CD1c-positive myeloid dendritic cell (primary cell): Measurements from ENCODE around the gene LRRC4C.
"Not testable (repeated sequence)": the region's sequence is repeated elsewhere in the genome, so short reads cannot be mapped to it uniquely, and the experiment has no call there.

Experiments
- DNase-seq: peaks from one replicate; pipeline ENCODE4 v3.0.0-alpha.2; 2016; ENCODE audit errors: extremely low spot score

Gene LRRC4C

DNA sequence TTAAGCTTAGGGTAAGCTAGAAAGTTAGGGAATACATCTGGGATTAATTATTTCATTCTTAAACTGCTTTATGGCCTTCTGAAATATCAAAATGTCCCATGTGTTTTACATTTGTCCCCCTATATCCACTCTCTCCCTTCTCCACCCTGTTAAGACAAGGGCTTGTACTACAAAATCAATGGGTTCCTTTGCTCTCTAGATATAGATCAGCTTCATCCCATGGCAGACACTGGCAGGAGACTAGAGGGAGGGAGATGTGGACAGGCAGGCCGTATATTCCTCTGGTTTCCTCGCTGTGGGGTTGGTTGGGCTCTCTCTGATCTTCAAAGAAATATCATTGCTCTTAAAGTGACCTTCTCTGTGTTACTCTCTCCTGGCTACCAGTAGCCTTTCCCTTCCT lies 1281.0 kb downstream of the LRRC4C start:
- DNase-seq: no peak

DNA sequence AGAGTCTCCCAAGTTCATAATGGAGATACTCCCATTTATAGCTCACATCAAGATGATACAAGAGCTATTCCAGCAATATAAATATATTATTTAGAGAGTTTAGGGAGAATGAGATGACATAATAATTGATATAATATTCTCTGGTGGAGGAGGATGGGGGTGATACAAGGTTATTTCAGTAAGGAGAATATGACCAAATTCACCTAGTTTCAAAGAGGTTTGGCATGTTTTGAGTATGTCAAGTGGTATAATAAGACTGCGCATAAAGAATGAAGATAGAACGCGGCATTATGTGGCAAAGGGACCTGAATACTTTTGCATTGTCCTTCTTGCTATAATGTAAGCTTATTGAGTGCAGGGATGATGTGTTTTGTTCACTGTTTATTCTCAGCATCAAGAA lies 1283.5 kb downstream of the LRRC4C start:
- DNase-seq: no peak

DNA sequence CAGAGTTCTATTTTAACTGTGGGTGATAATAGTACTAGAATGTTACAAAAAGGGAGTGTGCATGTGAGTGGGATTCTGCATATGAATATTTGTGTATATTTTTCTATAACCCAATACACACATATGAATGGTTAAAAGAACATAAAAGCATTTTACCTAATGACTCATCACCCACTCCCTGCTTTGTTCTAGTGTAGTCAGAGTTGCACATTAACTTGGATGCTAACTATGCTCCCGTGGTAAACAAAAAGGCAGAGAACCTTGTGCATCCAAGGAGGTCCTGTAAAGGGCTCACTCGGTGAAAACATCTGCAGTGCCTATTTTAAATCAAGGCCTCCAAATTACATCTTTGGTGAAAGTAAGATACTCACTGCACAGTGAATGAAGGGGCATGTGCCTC lies 1289.4 kb downstream of the LRRC4C start:
- DNase-seq: no peak

DNA sequence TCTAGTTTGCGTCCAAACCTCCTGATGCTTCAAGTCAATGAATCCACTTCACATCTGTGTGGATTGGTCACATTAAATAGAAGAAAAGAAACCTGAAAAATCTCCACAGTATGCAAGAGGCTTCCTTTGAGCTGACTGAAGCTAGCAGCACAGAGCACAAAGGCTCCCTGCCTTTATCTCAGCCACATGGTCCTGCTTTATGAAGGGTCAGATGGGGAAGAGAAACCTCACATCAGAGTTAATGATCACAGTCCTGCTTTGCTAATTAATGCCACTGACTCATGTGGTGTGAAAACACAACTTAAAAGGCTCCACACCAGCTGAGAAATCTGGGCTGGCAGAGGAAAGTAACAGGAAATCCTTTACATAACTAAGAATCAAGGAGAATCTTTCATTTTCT lies 1291.0 kb downstream of the LRRC4C start:
- no peak for DNase-seq

DNA sequence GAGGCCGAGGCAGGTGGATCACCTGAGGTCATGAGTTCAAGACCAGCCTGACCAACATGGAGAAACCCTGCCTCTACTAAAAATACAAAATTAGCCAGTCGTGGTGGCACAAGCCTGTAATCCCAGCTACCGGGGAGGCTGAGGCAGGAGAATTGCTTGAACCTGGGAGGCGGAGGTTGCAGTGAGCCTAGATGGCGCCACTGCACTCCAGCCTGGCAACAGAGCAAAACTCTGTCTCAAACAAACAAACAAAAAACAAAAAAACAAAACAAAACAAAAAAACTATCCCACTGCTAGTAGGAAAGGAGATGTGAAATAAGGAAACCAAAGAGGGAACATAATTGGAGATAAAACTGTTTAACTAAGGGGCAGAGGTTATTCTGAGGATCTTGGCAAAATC lies 1291.6 kb downstream of the LRRC4C start:
- not testable (repeated sequence) for DNase-seq

DNA sequence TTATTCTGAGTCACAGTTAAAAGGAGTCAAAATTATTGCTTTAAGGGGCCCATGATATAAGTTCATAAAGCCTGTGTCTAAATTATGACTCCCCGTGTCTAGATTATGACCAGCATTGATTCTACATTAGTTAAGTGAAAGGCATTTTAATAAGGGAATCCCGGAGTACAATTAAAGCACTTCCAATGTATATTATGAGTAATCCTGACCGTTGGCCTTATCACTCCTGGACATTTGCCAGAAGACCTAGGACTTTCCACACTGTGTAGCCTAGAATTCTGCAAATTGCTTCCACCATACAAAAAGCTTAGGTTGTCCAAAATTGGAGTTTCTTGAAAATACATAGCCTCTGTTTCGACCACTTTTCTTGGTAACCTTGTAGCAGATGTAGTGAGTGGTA lies 1292.6 kb downstream of the LRRC4C start:
- DNase-seq: no peak

DNA sequence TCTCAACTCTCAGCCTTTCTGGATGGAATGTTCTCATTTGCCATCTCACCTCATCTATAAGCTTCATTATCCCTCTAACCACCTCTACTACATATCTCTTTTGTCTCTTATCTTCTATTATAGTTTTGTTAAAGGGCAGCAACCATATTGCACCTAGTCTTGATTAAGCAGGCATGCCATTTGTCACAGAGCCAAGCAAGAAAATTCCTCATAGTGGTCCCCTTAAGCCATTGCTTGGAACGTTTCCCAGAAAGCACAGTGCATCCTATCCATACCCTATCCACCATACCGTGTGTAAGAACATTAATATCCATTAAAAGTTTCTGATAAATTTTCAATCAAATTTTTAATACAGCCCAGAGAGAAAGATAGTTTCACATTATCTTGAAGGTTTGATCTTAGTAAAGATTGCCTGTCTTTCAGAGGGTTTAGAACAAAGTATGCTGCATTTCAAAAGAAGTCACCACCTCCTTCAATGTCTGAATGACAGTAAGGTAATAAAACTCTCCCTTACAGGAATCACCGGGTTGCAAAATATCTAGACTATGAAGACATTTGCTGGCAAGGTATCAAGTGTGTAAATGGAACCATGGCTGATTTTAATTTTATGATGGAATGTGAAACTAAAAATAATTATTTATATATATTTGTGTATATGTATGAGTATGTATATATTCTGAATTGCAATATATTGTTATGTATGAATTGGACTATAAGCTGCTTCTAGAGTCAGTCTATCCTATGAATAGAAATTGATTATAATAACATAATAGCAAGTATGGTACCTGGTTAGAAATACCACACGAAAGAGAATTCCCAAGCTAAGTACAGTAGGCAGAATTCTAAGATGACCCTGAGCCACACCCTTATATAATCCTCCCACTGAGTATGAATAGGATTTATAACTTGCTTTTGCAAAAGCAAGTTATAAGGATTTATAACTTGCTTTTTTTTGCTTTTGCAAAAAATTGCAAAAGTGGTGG lies 1296.3 kb downstream of the LRRC4C start:
- no peak for DNase-seq

DNA sequence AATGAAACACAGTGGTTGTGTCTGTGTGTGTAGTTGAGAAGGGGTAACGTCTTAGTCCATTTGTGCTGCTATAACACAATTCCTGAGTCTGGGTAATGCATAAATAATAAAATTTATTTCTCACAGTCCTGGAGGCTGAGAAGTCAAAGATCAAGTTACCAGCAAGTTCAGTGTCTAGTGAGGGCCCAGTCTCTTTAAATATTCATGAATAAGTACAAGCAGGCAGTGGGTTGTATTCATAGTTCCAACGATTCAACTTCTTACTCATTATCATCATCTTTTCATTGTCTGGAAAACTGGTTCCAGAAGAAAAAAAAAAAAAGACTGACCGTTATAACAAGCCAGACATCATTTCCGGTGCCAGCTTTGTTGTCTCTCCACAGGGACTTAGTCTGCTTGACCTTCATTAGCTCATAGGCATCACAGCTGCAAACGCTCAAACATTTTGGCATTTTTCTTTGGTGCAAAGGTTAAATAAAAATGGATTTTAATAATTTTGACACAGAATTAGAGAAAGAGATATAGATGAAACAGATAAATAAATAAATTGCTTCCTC lies 1297.5 kb downstream of the LRRC4C start:
- no peak for DNase-seq

DNA sequence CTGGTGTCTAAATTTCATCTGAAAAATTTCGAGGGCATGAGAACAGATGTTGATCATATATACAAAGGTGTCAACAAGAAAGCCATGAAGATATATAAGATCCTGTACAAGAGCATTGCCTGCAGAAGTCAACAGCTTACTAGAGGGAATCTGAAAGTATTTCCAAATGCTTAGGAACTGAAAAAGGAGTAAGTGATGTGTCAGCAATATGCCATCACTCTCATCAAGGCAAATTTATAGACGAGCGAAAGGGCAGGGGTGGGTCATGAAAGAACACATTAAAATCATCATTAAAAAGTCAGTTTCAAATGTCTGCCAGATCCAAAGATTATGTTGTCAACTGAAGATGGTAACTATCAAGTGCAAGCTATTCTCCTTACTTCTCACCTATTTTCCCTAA lies 1299.0 kb downstream of the LRRC4C start:
- no peak for DNase-seq

DNA sequence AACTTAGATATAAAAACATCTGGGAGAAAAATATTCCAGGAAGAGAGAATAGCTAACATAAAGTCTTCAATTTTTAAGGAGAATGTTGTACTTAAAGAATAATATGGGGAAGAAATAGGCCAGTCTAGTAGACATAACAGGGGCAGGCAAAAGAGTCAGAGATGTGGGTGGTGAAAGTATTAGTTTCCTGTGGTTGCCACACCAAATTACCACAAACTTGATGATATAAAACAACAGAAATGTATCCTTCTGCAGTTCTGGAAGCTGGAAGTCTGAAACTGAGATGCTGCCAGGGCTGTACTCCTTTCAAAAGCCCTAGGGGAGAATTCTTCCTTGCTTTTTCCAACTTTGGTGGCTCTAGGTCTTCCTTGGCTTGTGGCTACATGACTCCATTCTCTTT lies 1309.7 kb downstream of the LRRC4C start:
- no peak for DNase-seq

DNA sequence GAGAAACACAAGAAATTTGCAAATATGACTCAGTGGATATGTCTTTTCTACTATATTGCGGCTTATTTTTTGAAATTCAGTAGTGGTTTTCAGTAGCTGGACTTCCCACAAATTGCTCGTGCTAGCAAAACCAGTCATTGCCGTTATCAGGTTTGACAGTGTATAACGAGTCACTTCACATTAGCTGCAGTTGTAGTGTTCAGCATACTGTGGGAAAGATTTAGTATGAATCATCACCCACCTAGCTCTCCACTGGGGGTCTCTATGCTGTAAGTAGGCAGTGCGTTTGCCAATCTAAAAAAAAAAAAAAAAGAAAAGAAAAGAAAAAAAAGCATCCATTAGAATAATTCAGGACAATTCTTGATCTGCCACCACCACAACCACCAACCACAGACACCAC lies 1318.9 kb downstream of the LRRC4C start:
- DNase-seq: no peak

DNA sequence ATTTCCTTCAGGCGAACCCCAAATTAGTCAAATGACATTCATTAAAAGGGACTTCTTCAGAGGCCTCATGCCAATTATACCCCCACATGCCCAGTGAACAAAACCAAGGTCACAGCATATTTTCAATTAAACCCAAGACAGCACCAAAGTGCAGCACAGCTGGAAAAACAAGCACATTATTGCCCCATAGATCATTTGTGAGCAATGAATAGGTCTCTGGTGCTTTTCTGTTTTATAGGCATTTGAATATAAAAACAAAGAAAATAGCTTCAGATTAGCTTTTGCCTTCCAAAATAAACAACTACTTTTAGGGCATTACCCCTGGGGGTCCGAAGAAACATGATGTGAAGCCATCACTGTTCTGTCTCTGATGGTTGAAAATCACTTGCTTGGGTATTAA lies 1319.9 kb downstream of the LRRC4C start:
- DNase-seq: no peak

DNA sequence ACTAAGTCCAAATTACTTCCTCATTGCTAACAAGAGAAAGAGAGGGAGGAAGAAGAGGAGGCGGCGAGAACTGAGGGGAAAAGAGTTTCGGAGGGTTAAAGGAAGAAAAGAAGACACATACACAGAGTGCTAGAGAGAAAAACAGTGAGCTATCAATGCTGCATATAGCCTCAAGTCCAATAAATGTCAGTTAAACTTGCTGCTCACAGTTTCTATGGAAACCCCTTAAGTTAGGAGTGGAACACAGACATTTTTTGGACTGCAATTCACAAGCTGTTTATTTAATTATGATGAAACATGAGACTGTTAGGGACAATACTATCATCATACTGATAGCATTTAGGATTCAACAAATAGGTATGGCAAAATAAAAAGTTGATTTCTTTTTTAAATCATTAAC lies 1320.4 kb downstream of the LRRC4C start:
- DNase-seq: no peak

DNA sequence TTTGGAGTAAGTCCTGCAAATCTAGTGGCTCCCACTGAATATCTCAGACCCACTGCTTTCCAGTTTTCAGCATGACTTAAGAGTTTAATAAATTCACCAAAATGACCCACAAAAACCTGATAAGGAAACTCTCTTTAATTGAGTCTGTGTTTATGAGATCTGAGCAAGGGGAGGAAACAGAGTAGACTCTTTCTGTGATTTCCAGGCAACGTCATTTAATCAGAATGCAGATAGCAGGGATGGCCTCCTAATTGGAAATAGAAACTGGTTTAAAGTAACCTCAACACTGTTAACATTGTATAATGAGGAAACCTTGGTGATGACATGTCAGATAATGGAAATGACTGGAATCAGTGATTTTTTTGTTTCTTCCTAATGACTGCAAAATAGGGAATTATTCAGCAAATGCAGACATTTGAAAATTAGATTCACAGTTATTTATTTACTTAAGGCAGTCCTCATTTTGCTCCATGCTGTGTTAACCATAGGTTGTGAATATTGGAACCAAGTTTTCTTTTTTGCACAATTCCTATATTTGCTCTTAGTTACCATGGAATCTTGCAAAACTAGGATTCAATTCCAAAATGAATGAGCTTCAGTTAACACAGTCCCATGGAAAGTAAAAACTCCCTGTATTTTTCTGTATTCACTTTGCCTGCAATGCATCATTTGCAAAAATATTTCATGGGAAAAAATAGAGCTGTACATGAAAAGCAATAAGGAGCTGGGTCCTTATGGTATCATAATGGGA lies 1324.5 kb downstream of the LRRC4C start:
- DNase-seq: no peak

DNA sequence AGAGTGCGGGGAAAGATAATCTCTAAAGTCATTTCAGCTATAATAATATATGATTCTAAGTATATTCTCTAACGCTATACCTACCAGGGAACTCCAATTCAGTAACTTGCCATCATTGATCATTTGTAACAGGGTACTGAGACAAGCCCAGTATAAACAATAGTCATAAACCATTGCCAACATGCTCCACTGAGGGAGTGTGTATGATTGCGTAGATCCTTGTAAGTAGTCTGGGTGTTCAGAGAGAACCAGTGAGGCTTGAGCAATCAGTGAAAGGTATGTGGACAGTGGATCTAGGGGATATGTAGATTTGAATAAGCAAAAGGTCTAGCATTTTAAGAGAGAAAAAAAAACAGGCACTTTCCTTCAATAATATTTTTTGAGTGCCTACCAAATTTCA lies 1326.0 kb downstream of the LRRC4C start:
- DNase-seq: no peak

DNA sequence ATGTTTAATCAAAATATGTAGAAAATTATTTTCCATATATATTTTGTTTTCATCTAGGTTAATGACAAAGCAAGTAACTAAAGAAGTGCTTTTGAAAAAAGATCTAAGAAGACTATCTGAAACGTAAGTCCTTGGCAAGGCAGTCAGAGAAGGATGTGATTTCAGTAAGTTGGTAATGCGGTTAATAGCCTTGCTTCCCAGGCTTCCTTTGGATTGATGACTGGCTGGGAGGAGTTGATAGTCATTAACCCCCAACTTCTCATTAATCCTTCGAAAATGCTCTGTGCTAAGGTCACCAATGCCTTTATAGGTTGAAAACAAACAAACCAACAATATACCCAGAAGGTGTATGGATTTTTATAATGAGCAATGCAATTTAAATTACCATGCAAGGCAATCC lies 1326.5 kb downstream of the LRRC4C start:
- DNase-seq: no peak

DNA sequence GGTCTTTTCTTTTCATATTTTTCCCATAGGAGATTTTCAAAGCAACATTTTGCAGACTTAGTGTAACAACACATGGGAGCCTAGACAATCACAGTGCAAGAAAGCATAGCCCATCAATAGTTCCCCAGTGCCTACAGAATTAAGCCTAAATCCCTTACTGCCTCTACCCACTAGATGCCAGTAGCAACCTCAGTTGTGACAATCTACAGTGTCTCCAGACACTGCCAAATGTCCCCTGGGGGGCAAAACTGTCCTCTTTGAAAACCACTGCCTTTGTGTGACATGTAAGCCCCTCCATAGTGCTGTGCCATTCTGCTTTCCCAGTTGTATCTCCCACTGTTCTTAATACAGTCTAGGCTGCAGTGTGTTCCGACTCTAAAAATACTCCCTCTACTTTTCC lies 1329.0 kb downstream of the LRRC4C start:
- no peak for DNase-seq

DNA sequence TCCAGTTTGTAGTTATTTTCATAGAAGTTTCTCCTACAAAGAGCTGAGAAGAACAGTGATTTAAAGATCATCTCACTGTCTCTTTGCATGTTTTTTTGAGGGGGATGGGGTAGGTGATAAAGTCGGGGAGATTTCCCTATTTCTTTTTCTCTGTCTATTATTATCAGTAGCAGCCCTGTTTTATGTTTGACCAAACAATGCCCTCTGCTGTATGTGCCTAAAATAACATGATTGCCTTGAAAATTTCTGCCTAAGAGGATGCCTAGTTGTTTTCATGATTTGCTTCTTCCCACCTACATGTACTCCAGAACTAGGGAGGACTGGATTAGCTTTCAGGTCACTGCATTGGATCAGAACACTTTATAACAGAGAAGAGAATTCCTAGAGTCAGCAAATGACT lies 1330.2 kb downstream of the LRRC4C start:
- DNase-seq: no peak

DNA sequence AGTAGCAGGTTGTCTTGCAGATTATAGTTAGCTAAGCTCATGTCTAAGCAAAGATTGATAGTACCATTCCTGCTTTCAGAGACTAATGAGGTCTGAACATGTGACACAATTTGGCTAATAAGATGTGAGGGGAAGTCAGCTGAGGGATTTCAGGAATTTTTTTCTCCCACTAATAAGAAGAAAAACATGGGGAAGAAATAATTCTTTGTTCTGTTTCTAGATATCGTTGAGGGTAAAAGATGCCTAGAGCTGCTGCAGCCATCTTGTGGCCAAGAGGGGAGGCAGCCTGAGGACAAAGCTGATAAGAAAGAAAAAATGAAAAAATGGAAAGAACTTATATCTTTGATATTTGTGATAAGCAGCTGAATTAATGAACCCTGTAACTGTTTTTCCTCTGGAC lies 1334.4 kb downstream of the LRRC4C start:
- DNase-seq: no peak

DNA sequence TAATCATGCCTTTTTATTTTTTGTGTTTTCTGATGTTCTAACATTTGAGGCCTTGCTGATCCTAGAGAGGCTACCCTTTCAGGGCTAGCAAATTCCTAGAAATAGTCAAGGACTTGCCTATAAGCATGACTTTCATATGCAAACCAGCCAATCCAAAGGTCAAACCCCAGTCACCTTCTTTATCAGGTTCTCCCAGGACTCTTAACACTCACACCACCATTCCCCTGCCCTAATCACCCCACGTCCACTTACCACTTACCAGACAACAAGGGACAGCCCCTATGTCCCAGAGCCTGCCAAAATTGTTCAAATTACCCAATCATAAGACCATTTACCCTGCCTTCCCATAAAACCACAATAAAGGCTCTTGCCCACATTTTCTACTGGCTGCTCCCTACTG lies 1339.8 kb downstream of the LRRC4C start:
- no peak for DNase-seq

DNA sequence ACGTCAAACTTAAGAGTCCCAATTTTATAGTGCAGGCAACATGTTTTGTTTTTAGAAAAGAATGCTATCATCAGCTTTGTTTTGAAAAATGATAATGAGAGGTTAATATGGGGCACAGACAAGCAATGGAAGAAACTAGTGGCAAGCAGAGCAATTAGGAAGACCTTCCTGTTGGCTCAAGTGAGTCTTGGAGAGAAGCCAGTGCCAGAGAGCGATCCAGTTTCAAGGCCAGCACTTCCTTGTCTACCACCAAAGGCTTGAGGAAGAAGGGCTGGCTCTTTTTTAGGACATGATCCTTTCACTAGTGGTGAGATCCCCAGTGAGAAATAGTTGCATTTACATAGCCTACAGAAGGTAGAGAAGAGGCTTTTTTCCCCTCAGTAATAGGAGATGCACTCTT lies 1340.7 kb downstream of the LRRC4C start:
- no peak for DNase-seq

DNA sequence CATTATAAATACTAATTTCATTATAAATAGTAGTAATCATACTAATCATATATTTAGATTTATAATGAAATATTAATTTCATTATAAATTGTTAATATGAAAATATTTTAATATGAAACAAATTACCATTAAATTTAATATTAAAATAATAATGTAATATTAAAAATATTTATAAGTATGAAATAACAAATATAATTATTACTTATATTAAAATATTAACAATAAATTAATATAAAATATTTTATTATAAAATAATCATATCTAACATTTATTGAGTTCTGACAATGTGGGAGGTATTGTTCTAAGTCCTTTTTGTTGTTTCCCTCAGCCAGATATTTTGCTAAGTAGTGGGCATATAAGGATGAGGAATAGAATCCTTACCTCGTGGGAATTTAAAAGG lies 1341.4 kb downstream of the LRRC4C start:
- DNase-seq: no peak
